Fibroblast of pulmonary artery (primary cell): ENCODE measurements around the gene ASAP3.

ENCODE experiments used
- DNase-seq: peaks from one replicate; pipeline ENCODE4 v3.0.0-alpha.2; 2010; ENCODE audit warnings: low read depth
- H3K4me3 ChIP-seq: replicated peaks from 2 replicates; pipeline ENCODE4 v1.5.1; 2011; ENCODE audit warnings: low read depth, mild to moderate bottlenecking, control low read depth, low read length, moderate library complexity
- CTCF ChIP-seq: IDR thresholded peaks from 2 replicates; pipeline ENCODE4 v1.5.1; 2011; ENCODE audit warnings: mild to moderate bottlenecking, control low read depth, low read length, inconsistent platforms; ENCODE audit errors: missing control alignments

Gene ASAP3

GRCh38 chr1:23524716-23525401 is 40.9 kb upstream of the ASAP3 start:
- no peak overlapping the region for H3K4me3 ChIP-seq
- no peak for DNase-seq
- TF ChIP-seq CTCF: no peak

- no peak overlapping the region for H3K4me3 ChIP-seq
- no peak for TF ChIP-seq CTCF
- no peak for DNase-seq
These were observed 40.2 kb upstream of the ASAP3 start for GRCh38 chr1:23524163-23524562.

GRCh38 chr1:23522244-23522982 is 38.4 kb upstream of the ASAP3 start:
- peak; percentile 21 for DNase-seq
- H3K4me3 ChIP-seq: no peak overlapping the region
- no peak for TF ChIP-seq CTCF

GRCh38 chr1:23521588-23521987 is 37.6 kb upstream of the ASAP3 start:
- no peak for TF ChIP-seq CTCF
- no peak overlapping the region for H3K4me3 ChIP-seq
- DNase-seq: no peak

GRCh38 chr1:23517581-23517980 is 33.6 kb upstream of the ASAP3 start:
- no peak for DNase-seq
- no peak overlapping the region for H3K4me3 ChIP-seq
- TF ChIP-seq CTCF: no peak

- TF ChIP-seq CTCF: no peak
- DNase-seq: no peak
- H3K4me3 ChIP-seq: no peak overlapping the region
These were observed 31.9 kb upstream of the ASAP3 start for GRCh38 chr1:23515905-23516304.

- no peak for DNase-seq
- H3K4me3 ChIP-seq: no peak overlapping the region
- no peak for TF ChIP-seq CTCF
These were observed 30.2 kb upstream of the ASAP3 start for GRCh38 chr1:23514111-23514679.
